Hypothalamus (tissue), 51 donors: ENCODE data around the gene RSL24D1.
"Not testable (repeated sequence)": the region's sequence is repeated elsewhere in the genome, so short reads cannot be mapped to it uniquely, and the experiment has no call there.

ENCODE experiments used
- DNase-seq, 51 donors: peaks; one replicate each; lab custom pipeline; 2025; lab: John Stamatoyannopoulos, UW

RSL24D1 gene

GRCh38 chr15:55220606-55221005 lies 23.9 kb upstream of the RSL24D1 start:
- no peak for DNase-seq

DNA sequence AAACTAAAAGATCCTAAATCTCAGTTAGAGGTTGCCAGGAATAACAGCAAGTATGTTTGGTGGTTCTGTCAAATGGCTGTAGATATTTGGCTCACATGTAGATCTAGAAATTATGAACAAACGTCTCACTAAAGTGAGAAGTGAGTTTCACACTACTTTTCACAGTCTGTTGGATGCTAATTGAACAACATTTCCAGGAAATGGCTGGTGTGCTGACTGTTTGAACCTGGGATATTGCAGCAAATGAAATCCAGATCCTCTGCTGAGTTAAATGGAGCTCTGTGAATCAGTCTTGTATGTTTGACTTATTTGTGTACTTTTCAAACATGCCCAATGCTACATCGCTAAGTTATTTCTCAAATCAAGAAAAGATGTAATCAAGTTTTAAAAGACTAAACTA lies 21.3 kb upstream of the RSL24D1 start:
- DNase-seq = no peak

DNA sequence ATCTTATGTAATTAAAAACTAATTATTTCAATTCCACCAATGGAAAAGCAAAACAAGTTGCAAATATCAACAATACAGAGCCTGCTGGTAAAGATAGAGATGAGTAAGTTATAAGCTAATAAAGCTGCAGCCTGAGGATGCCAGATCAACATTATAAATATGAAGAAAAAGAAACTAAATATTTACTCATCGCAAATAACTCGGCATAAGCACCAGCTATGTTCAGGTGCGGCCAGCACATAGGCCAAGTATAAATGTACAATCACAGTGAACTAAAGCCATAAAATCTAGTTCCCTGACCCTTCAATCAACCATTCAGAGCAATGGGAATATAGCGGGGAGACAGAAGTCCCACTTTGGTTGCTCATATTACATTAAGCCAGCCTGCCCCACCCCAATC lies 7.7 kb upstream of the RSL24D1 start:
- no peak for DNase-seq

DNA sequence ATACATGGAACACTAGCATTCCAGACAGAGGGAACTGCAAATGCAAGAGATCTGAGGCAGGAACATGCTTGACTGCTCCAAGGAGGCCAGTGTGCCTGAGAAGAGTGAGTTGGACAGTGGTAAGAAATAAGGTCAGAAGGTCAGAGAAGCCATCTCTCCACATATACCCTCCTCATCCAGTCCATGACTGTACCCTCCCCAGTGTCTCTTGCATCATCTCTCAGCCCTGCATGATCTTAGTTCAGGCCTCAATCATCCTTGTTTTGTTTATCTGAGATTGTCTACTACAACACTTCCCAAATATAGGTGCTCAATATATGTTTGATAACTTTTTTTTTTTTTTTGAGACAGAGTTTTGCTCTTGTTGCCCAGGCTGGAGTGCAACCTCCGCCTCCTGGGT lies 5.5 kb upstream of the RSL24D1 start:
- DNase-seq = no peak

DNA sequence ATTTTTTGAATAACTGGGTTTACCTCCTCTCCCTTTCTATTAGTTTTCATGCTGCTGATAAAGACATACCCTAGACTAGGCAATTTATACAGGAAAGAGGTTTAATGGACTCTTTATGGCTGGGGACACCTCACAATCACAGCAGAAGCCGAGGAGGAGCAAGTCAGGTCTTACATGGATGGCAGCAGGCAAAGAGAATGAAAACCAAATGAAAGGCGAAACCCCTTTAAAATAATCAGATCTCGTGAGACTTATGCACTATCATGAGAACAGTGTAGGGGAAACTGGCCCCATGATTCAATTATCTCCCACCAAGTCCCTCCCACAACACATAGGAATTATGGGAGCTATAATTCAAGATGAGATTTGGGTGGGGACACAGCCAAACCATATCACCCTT lies 2.0 kb upstream of the RSL24D1 start:
- no peak for DNase-seq

- no peak for DNase-seq
Observed at GRCh38 chr15:55197719-55198118, 978 bp upstream of the RSL24D1 start.

GRCh38 chr15:55197362-55197705 lies 593 bp upstream of the RSL24D1 start:
- DNase-seq = no peak

DNA sequence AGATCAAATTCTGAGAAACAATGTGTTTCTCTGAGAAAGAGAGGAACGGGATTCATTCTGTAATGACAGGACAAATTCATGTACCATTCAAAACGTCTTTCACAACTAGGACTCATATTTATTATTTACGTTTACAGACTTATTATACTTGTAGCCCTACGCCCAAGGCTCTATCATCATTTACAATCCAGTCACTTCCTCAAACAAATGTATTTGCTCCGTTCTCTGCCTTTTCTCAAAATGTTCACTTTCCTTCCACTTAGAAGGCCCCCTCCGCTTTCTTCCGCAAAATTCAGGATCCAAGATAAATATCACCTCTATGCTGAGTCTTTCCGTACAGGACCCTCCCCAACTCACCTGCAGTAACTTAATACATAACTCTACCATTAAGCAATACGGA lies 745 bp downstream of the RSL24D1 start:
- peak in 1 of 51 donors; percentile 44 for DNase-seq

DNA sequence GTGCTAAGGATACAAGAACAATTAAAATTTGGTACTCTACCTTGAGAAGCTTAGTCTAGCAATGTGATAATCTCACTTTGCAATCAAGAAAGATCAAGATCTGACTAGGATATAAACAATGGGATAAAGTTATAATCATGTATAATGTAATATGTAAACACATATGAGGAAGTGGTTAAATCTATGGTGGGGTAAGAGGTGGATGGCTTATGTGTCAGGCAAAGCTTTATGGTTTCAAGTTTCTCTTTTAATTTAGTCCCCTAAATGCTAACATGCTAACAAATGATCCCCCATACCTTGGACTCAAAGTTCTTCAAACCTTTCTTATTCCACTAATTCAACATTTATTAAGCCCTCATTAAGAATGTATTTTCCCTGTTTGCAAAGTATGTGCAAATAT lies 2.5 kb downstream of the RSL24D1 start:
- no peak for DNase-seq

- no peak for DNase-seq
Observed at GRCh38 chr15:55186331-55186730, 10.4 kb downstream of the RSL24D1 start.

DNA sequence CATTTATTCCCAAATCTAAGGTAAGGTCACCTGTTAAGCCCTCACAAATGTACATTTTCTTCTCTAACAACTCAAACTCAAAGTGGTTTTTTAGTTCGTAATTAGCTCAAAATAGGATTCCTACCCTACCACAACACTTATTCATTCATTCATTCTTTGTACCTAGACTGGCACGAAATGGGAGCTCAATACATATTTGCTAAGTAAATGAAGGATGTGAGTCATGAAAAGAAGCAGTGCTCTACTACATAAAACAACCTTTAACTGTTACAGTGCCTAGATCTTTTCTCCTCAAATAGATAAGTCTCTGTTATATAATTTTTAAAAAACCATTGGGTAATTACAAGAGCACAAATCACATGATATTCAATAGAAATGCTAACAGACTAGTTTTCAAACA lies 13.1 kb downstream of the RSL24D1 start:
- no peak for DNase-seq

GRCh38 chr15:55179141-55179540 lies 17.6 kb downstream of the RSL24D1 start:
- DNase-seq = no peak

GRCh38 chr15:55170361-55170760 lies 26.4 kb downstream of the RSL24D1 start:
- DNase-seq = no peak

DNA sequence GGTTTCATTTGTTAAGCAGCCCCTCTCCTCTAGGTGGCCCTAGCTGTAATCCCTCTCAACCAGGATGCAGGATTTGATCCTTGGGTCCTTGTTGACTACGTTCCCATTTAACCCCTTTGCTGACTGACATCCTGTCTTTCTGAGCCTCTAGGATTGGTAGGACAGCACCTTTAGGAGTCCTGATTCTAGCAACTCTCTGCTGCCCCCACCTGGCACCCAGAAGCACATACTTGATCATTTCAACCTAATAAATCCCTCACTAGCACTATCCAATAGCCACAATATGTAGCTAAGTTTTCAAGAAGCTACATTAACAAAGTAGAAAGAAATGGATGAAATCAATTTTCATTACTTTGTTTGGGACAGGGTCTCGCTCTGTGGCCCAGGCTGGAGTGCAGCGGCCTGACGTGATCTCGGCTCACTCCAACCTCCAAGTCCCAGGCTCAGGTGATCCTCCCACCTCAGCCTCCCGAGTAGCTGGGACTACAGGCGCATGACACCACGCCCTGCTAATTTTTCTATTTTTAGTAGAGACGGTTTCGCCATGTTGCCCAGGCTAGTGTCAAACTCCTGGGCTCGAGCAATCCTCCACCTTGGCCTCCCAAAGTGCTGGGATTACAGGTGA lies 28.3 kb downstream of the RSL24D1 start:
- DNase-seq = peak in 36 of 51 donors; percentile 0 to 59 (median 16)

DNA sequence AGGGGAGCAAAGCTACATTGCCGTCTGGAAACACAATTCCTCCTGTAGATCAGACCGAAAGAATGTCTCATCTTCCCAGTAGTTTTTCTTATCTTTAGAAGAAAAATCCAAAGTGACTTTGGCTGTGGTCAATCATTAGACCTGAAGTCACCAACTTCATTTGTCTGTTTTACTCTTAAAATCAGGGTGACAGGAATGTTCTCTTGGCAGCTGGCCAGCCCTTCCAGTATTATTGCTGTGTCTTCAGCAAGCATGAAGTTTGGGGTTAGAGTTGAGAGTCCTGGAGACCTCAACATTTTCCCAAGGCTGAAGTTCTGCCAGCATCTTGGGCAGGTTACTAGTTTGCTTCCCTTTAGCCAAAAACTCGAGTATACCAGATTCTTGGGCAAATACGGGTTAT lies 32.5 kb downstream of the RSL24D1 start:
- DNase-seq = no peak

GRCh38 chr15:55151631-55152030 lies 45.1 kb downstream of the RSL24D1 start:
- DNase-seq = no peak

GRCh38 chr15:55143132-55143531 lies 53.6 kb downstream of the RSL24D1 start:
- DNase-seq = not testable (repeated sequence)

GRCh38 chr15:55133972-55134371 lies 62.8 kb downstream of the RSL24D1 start:
- DNase-seq = no peak

GRCh38 chr15:55132672-55133071 lies 64.1 kb downstream of the RSL24D1 start:
- DNase-seq = no peak
